GM23338 (cell line): Measurements from ENCODE around the gene LCP2. TPM values are rescaled to one million over a fixed set of nuclear protein-coding genes. Genes with fewer than 3 reads are reported as not detected.

Experiments
- ATAC-seq: fragments of 200-7000 bp; cut with Tn5 transposase; 3 replicates; pipeline ENCODE4 v1.9.1; 2020
- DNase-seq: peaks from one replicate; pipeline ENCODE4 v3.0.0-alpha.2; 2015; ENCODE audit warnings: low spot score
- H2AFZ ChIP-seq: fragments of 200-600 bp; sonication (generic); 2 replicates; pipeline ENCODE4 v1.8.0; 2016; ENCODE audit warnings: antibody characterized with exemption, mild to moderate bottlenecking, moderate library complexity
- H3F3A ChIP-seq: fragments of 200-600 bp; sonication (generic); replicated peaks from 2 replicates; pipeline ENCODE4 v1.8.0; 2017; ENCODE audit warnings: antibody characterized with exemption, mixed run types, low read depth
- H3K27ac ChIP-seq: fragments of 200-600 bp; sonication (generic); 2 replicates; pipeline ENCODE4 v1.6.1; 2016; ENCODE audit warnings: low read depth
- H3K27me3 ChIP-seq: fragments of 200-600 bp; sonication (generic); 2 replicates; pipeline ENCODE4 v1.8.0; 2016; ENCODE audit warnings: mild to moderate bottlenecking, mixed run types, moderate library complexity; ENCODE audit not compliant: insufficient read depth
- H3K36me3 ChIP-seq: fragments of 200-600 bp; sonication (generic); 2 replicates; pipeline ENCODE4 v1.8.0; 2016; ENCODE audit warnings: mild to moderate bottlenecking; ENCODE audit not compliant: insufficient read depth
- H3K4me1 ChIP-seq: fragments of 200-600 bp; sonication (generic); 2 replicates; pipeline ENCODE4 v1.8.0; 2016; ENCODE audit warnings: mild to moderate bottlenecking, moderate library complexity; ENCODE audit not compliant: insufficient read depth
- H3K4me2 ChIP-seq: fragments of 200-600 bp; sonication (generic); 2 replicates; pipeline ENCODE4 v1.7.1; 2017; ENCODE audit warnings: mixed run types
- H3K4me3 ChIP-seq: fragments of 200-600 bp; sonication (generic); 2 replicates; pipeline ENCODE4 v1.6.1; 2016; ENCODE audit warnings: mixed run types
- H3K79me2 ChIP-seq: fragments of 200-600 bp; sonication (generic); replicated peaks from 2 replicates; pipeline ENCODE4 v1.8.0; 2017; ENCODE audit warnings: mild to moderate bottlenecking; ENCODE audit not compliant: insufficient read depth
- H3K9me2 ChIP-seq: fragments of 200-600 bp; sonication (generic); 2 replicates; pipeline ENCODE4 v1.8.0; 2017; ENCODE audit not compliant: insufficient read depth
- H4K20me1 ChIP-seq: fragments of 200-600 bp; sonication (generic); replicated peaks from 2 replicates; pipeline ENCODE4 v1.8.0; 2017; ENCODE audit warnings: mild to moderate bottlenecking; ENCODE audit not compliant: insufficient read depth
- H3K27ac Mint-ChIP-seq: 2 replicates; pipeline ENCODE4 v1.8.0; 2020; ENCODE audit warnings: inconsistent platforms, mild to moderate bottlenecking, moderate library complexity, mixed read lengths
- H3K27me3 Mint-ChIP-seq: 3 replicates; pipeline ENCODE4 v1.8.0; 2022; ENCODE audit warnings: low read depth, mild to moderate bottlenecking, moderate library complexity, mixed read lengths, inconsistent platforms; ENCODE audit not compliant: insufficient read depth, poor library complexity
- H3K36me3 Mint-ChIP-seq: 3 replicates; pipeline ENCODE4 v1.8.0; 2021; ENCODE audit warnings: low read depth, mild to moderate bottlenecking, inconsistent platforms, moderate library complexity, mixed read lengths
- H3K4me1 Mint-ChIP-seq: 3 replicates; pipeline ENCODE4 v1.8.0; 2020; ENCODE audit warnings: mild to moderate bottlenecking, inconsistent platforms, mixed read lengths
- H3K4me3 Mint-ChIP-seq: 3 replicates; pipeline ENCODE4 v1.8.0; 2021; ENCODE audit warnings: moderate library complexity, mild to moderate bottlenecking, inconsistent platforms, mixed read lengths
- H3K9me3 Mint-ChIP-seq: 3 replicates; pipeline ENCODE4 v1.8.0; 2020; ENCODE audit warnings: moderate library complexity, mild to moderate bottlenecking, inconsistent platforms, mixed read lengths
- CREB1 ChIP-seq: fragments of 250-450 bp; sonication (Bioruptor Pico); IDR thresholded peaks from 2 replicates; pipeline ENCODE4 v1.5.0; 2020; ENCODE audit warnings: low read depth, mild to moderate bottlenecking, moderate library complexity
- EZH2 ChIP-seq: fragments of 200-600 bp; sonication (generic); IDR thresholded peaks from one replicate; pipeline ENCODE4 v1.8.0; 2017; ENCODE audit warnings: antibody characterized with exemption, mild to moderate bottlenecking, low read depth; ENCODE audit not compliant: unreplicated experiment
- EZH2phosphoT487 ChIP-seq: fragments of 200-600 bp; sonication (generic); IDR thresholded peaks from one replicate; pipeline ENCODE4 v1.8.1; 2018; ENCODE audit warnings: antibody characterized with exemption; ENCODE audit not compliant: unreplicated experiment
- JUNB ChIP-seq: IDR thresholded peaks from one replicate; pipeline ENCODE4 v1.6.1; 2016; ENCODE audit warnings: antibody characterized with exemption; ENCODE audit not compliant: unreplicated experiment
- NANOG ChIP-seq: IDR thresholded peaks from 2 replicates; pipeline ENCODE4 v1.6.1; 2016; ENCODE audit warnings: antibody characterized with exemption, borderline replicate concordance
- POLR2AphosphoS5 ChIP-seq: IDR thresholded peaks from 2 replicates; pipeline ENCODE4 v1.6.1; 2016; ENCODE audit warnings: antibody characterized with exemption, low read depth
- ZNF114 ChIP-seq: fragments of 250-450 bp; sonication (Bioruptor Pico); IDR thresholded peaks from 2 replicates; pipeline ENCODE4 v1.5.0; 2020; ENCODE audit warnings: mild to moderate bottlenecking, moderate library complexity
- polyA plus RNA-seq: library from polyadenylated mRNA; unstranded; fragments of >200 nt; fragmentation: Nextera tagmentation; extraction: Ambion mirVana; gene quantifications from 2 replicates; pipeline ENCODE4 v1.2.1, GENCODE V29; 2016
- total RNA-seq: library from RNA; depleted of rRNA; stranded (reverse); fragments of >200 nt; shearing (Covaris generic); gene quantifications from 2 replicates; pipeline ENCODE4 v1.2.3, GENCODE V29; 2014
- TF ChIP-seq, protein P1 (sequence below): IDR thresholded peaks from one replicate; pipeline ENCODE4 v1.6.1; 2018; ENCODE audit warnings: antibody characterized with exemption; ENCODE audit not compliant: unreplicated experiment
- TF ChIP-seq, protein P2 (sequence below), 2 experiments: fragments of 200-600 bp in 1 of 2; sonication (generic) in 1 of 2; conservative IDR thresholded peaks; 2 replicates each; pipeline versions ENCODE4 v1.5.1 to v1.6.1; 2016 to 2017; ENCODE audit warnings: antibody characterized with exemption in 2 of 2, low read depth in 2 of 2, mild to moderate bottlenecking in 2 of 2, moderate library complexity in 1 of 2
- TF ChIP-seq, protein P3 (sequence below): IDR thresholded peaks from 2 replicates; pipeline ENCODE4 v1.6.1; 2016; ENCODE audit warnings: antibody characterized with exemption

The LCP2 gene
- total and polyA plus RNA-seq, 2 experiments from 2014 or later: 0.26 to 0.38 TPM

DNA sequence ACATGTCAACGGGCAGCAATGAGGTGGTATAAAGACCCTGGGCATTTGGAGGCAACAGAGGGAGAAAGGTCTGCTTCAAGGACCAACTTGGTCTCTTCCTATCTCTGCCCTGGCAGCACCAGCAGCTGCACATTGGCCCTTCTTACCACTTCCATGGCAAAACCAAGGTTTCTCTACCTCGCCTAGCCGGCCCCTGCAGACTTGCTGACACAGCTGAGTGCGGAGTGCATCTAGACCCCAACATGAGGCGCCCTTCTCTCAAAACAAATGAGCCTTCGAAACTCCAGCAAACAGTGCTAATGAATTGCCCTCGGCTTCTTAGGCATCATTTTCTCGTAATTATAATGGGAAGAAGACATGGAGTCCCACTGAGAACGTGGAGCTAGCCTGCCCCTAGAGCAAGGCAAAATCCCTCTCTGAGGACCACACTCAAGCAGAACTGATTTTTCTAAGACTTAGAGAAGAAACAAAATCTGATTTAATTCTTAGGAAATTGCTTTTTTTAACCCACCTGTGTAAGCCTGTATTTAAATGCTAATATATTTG lies 49.5 kb upstream of the LCP2 start:
- no peaks in the 10 kb centered on the region for H3F3A ChIP-seq
- H3K4me3 ChIP-seq: no peak overlapping the region
- peaks cover 23% of the 10 kb centered on the region for H3K4me1 Mint-ChIP-seq
- peaks cover 2% of the 10 kb centered on the region for H3K27me3 Mint-ChIP-seq
- H4K20me1 ChIP-seq: no peaks in the 10 kb centered on the region
- no peak; the same call in 1 of the 3 replicates for ATAC-seq
- no peak overlapping the region for H3K4me2 ChIP-seq
- no peaks in the 10 kb centered on the region; the same call in 1 of the 2 replicates for H3K36me3 ChIP-seq
- H3K36me3 Mint-ChIP-seq: peaks cover 4% of the 10 kb centered on the region; the same call in 1 of the 3 replicates
- H3K9me3 Mint-ChIP-seq: peaks cover 13% of the 10 kb centered on the region; the same call in 1 of the 3 replicates
- H3K4me1 ChIP-seq: peaks cover 16% of the 10 kb centered on the region
- no peak for DNase-seq
- H3K27ac Mint-ChIP-seq: no peak overlapping the region
- H3K4me3 Mint-ChIP-seq: no peak overlapping the region
- peaks cover 4% of the 10 kb centered on the region; the same call in 1 of the 2 replicates for H3K9me2 ChIP-seq
- no peak overlapping the region; the same call in 1 of the 2 replicates for H2AFZ ChIP-seq
- TF ChIP-seq, protein P1, sequence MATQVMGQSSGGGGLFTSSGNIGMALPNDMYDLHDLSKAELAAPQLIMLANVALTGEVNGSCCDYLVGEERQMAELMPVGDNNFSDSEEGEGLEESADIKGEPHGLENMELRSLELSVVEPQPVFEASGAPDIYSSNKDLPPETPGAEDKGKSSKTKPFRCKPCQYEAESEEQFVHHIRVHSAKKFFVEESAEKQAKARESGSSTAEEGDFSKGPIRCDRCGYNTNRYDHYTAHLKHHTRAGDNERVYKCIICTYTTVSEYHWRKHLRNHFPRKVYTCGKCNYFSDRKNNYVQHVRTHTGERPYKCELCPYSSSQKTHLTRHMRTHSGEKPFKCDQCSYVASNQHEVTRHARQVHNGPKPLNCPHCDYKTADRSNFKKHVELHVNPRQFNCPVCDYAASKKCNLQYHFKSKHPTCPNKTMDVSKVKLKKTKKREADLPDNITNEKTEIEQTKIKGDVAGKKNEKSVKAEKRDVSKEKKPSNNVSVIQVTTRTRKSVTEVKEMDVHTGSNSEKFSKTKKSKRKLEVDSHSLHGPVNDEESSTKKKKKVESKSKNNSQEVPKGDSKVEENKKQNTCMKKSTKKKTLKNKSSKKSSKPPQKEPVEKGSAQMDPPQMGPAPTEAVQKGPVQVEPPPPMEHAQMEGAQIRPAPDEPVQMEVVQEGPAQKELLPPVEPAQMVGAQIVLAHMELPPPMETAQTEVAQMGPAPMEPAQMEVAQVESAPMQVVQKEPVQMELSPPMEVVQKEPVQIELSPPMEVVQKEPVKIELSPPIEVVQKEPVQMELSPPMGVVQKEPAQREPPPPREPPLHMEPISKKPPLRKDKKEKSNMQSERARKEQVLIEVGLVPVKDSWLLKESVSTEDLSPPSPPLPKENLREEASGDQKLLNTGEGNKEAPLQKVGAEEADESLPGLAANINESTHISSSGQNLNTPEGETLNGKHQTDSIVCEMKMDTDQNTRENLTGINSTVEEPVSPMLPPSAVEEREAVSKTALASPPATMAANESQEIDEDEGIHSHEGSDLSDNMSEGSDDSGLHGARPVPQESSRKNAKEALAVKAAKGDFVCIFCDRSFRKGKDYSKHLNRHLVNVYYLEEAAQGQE: no peak
- TF ChIP-seq, protein P2, sequence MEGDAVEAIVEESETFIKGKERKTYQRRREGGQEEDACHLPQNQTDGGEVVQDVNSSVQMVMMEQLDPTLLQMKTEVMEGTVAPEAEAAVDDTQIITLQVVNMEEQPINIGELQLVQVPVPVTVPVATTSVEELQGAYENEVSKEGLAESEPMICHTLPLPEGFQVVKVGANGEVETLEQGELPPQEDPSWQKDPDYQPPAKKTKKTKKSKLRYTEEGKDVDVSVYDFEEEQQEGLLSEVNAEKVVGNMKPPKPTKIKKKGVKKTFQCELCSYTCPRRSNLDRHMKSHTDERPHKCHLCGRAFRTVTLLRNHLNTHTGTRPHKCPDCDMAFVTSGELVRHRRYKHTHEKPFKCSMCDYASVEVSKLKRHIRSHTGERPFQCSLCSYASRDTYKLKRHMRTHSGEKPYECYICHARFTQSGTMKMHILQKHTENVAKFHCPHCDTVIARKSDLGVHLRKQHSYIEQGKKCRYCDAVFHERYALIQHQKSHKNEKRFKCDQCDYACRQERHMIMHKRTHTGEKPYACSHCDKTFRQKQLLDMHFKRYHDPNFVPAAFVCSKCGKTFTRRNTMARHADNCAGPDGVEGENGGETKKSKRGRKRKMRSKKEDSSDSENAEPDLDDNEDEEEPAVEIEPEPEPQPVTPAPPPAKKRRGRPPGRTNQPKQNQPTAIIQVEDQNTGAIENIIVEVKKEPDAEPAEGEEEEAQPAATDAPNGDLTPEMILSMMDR (conservative IDR thresholded peaks at IDR 0.05; ENCODE audit: low read depth in 2 of 2): no peak; a peak in 1 of 4 replicates
- TF ChIP-seq JUNB (no peak), EZH2phosphoT487 (no peak), CREB1 (no peak), POLR2AphosphoS5 (no peak), ZNF114 (no peak)
- no peaks in the 10 kb centered on the region for H3K27me3 ChIP-seq
- H3K79me2 ChIP-seq: no peaks in the 10 kb centered on the region
- no peak overlapping the region for H3K27ac ChIP-seq

DNA sequence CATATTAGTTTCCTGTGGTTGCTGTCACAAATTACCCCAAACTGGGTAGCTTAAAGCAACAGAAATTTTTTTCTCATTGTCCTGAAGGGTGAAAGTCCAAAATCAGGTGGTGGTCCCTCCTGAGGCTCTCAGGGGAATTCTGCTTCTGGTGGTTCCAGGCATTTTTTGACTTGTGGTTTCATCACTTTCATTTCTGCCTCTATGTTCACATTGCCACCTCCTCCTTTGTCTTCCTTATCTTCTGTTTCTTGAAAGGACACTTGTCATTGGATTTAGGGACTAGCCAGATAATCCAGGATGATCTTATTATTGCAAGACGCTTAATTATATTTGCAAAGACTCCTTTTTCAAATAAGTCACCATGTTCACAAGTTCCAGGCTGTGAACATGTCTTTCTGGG lies 48.4 kb upstream of the LCP2 start:
- Histone ChIP-seq H3K27me3 (no peaks in the 10 kb centered on the region), H3F3A (no peaks in the 10 kb centered on the region), H3K4me1 (peaks cover 16% of the 10 kb centered on the region), H4K20me1 (no peaks in the 10 kb centered on the region), H3K36me3 (no peaks in the 10 kb centered on the region; the same call in 1 of the 2 replicates), H3K27ac (no peak overlapping the region), H3K79me2 (no peaks in the 10 kb centered on the region), H2AFZ (no peak overlapping the region), H3K9me2 (0 out of 2 replicates have a peak, but pooled peaks cover 3% of the 10 kb centered on the region), H3K4me3 (no peak overlapping the region), H3K4me2 (no peak overlapping the region)
- ATAC-seq: no peak
- Mint-ChIP-seq H3K9me3 (peaks cover 24% of the 10 kb centered on the region), H3K4me3 (no peak overlapping the region), H3K4me1 (peaks cover 23% of the 10 kb centered on the region), H3K27me3 (peaks cover 4% of the 10 kb centered on the region), H3K36me3 (peaks cover 9% of the 10 kb centered on the region; the same call in 2 of the 3 replicates), H3K27ac (no peak overlapping the region)
- DNase-seq: no peak
- no peak for TF ChIP-seq EZH2
- TF ChIP-seq POLR2AphosphoS5: no peak
- TF ChIP-seq, protein P3, sequence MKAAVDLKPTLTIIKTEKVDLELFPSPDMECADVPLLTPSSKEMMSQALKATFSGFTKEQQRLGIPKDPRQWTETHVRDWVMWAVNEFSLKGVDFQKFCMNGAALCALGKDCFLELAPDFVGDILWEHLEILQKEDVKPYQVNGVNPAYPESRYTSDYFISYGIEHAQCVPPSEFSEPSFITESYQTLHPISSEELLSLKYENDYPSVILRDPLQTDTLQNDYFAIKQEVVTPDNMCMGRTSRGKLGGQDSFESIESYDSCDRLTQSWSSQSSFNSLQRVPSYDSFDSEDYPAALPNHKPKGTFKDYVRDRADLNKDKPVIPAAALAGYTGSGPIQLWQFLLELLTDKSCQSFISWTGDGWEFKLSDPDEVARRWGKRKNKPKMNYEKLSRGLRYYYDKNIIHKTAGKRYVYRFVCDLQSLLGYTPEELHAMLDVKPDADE: no peak
- TF ChIP-seq, protein P2 (conservative IDR thresholded peaks at IDR 0.05; ENCODE audit: low read depth in 2 of 2): no peak
- no peak for TF ChIP-seq NANOG
